Neural cell (in vitro differentiated cells): ENCODE results near the gene CNN3. TPM values are rescaled to one million over a fixed set of nuclear protein-coding genes. Genes with fewer than 3 reads are reported as not detected.

Experiments
- H2AFZ ChIP-seq: fragments of 200-600, 300-800 bp; sonication (generic), shearing (Covaris generic); 2 replicates; pipeline ENCODE4 v1.6.0; 2014; ENCODE audit warnings: low read depth, mild to moderate bottlenecking, antibody characterized with exemption, low read length, moderate library complexity
- H3F3A ChIP-seq: fragments of 200-600 bp; shearing (Covaris generic); 2 replicates; pipeline ENCODE4 v1.6.1; 2016; ENCODE audit warnings: mild to moderate bottlenecking, moderate library complexity, mixed read lengths, antibody characterized with exemption, low read length; ENCODE audit not compliant: insufficient read depth, poor library complexity, severe bottlenecking
- H3K27ac ChIP-seq: fragments of 200-600, 300-800 bp; sonication (generic), shearing (Covaris generic); 2 replicates; pipeline ENCODE4 v1.5.1; 2014; ENCODE audit warnings: mild to moderate bottlenecking, low read length, moderate library complexity
- H3K27me3 ChIP-seq: fragments of 300-800, 200-600 bp; sonication (generic), shearing (Covaris generic); 2 replicates; pipeline ENCODE4 v1.6.0; 2014; ENCODE audit warnings: mild to moderate bottlenecking, low read depth, low read length, moderate library complexity; ENCODE audit not compliant: insufficient read depth
- H3K36me3 ChIP-seq: fragments of 300-800, 200-600 bp; sonication (generic), shearing (Covaris generic); 2 replicates; pipeline ENCODE4 v1.5.1; 2014; ENCODE audit warnings: mild to moderate bottlenecking, antibody characterized with exemption, low read length, moderate library complexity; ENCODE audit not compliant: insufficient read depth
- H3K4me2 ChIP-seq: fragments of 300-800, 200-600 bp; sonication (generic), shearing (Covaris generic); 2 replicates; pipeline ENCODE4 v1.6.0; 2014; ENCODE audit warnings: mild to moderate bottlenecking, low read length
- H3K4me3 ChIP-seq: fragments of 300-800, 200-600 bp; sonication (generic), shearing (Covaris generic); 2 replicates; pipeline ENCODE4 v1.5.1; 2014; ENCODE audit warnings: mild to moderate bottlenecking, low read length, moderate library complexity
- H3K79me2 ChIP-seq: fragments of 200-600 bp; shearing (Covaris generic); replicated peaks from 2 replicates; pipeline ENCODE4 v1.6.0; 2014; ENCODE audit warnings: mild to moderate bottlenecking, low read length, moderate library complexity; ENCODE audit not compliant: insufficient read depth
- H3K9ac ChIP-seq: fragments of 300-800, 200-600 bp; sonication (generic), shearing (Covaris generic); 2 replicates; pipeline ENCODE4 v1.6.1; 2016; ENCODE audit warnings: mild to moderate bottlenecking, low read length, mixed read lengths
- H3K9me2 ChIP-seq: fragments of 200-600 bp; shearing (Covaris generic); 2 replicates; pipeline ENCODE4 v1.6.1; 2016; ENCODE audit warnings: mild to moderate bottlenecking, low read length, mixed read lengths; ENCODE audit not compliant: insufficient read depth
- H3K9me3 ChIP-seq: fragments of 200-600, 300-800 bp; sonication (generic), shearing (Covaris generic); 2 replicates; pipeline ENCODE4 v1.6.1; 2016; ENCODE audit warnings: mild to moderate bottlenecking, mixed run types, low read length, moderate library complexity, mixed read lengths
- H4K20me1 ChIP-seq: fragments of 200-600 bp; shearing (Covaris generic); 2 replicates; pipeline ENCODE4 v1.6.1; 2016; ENCODE audit warnings: mild to moderate bottlenecking, mixed run types; ENCODE audit not compliant: insufficient read depth
- CTCF ChIP-seq: fragments of 450-650 bp; IDR thresholded peaks from 2 replicates; pipeline ENCODE4 v1.5.1; 2014; ENCODE audit warnings: antibody characterized with exemption, mild to moderate bottlenecking, moderate library complexity; ENCODE audit not compliant: poor library complexity, severe bottlenecking
- EP300 ChIP-seq: fragments of 450-650 bp; conservative IDR thresholded peaks from 2 replicates; pipeline ENCODE4 v1.6.1; 2014; ENCODE audit warnings: antibody characterized with exemption, mild to moderate bottlenecking, moderate library complexity; ENCODE audit not compliant: poor library complexity, severe bottlenecking
- EZH2 ChIP-seq: fragments of 200-600, 300-800 bp; shearing (Covaris generic), sonication (generic); IDR thresholded peaks from 2 replicates; pipeline ENCODE4 v1.6.1; 2014; ENCODE audit warnings: antibody characterized with exemption, low read length, borderline replicate concordance, mild to moderate bottlenecking; ENCODE audit not compliant: insufficient read depth, poor library complexity, severe bottlenecking
- MXI1 ChIP-seq: fragments of 450-650 bp; conservative IDR thresholded peaks from 2 replicates; pipeline ENCODE4 v1.6.1; 2014; ENCODE audit warnings: antibody characterized with exemption, mild to moderate bottlenecking; ENCODE audit not compliant: poor library complexity, severe bottlenecking
- POLR2AphosphoS5 ChIP-seq: IDR thresholded peaks from 2 replicates; pipeline ENCODE4 v1.6.1; 2012
- RAD21 ChIP-seq: fragments of 450-650 bp; conservative IDR thresholded peaks from 2 replicates; pipeline ENCODE4 v1.6.1; 2014; ENCODE audit warnings: antibody characterized with exemption, mild to moderate bottlenecking, moderate library complexity
- REST ChIP-seq: IDR thresholded peaks from 2 replicates; pipeline ENCODE4 v1.6.1; 2012; ENCODE audit warnings: borderline replicate concordance
- SMC3 ChIP-seq: fragments of 450-650 bp; conservative IDR thresholded peaks from 2 replicates; pipeline ENCODE4 v1.6.1; 2014; ENCODE audit warnings: antibody characterized with exemption, mild to moderate bottlenecking, moderate library complexity; ENCODE audit not compliant: poor library complexity
- TAF1 ChIP-seq: IDR thresholded peaks from 2 replicates; pipeline ENCODE4 v1.6.1; 2012; ENCODE audit warnings: low read depth
- polyA plus RNA-seq: library from polyadenylated mRNA; depleted of rRNA; stranded (reverse); fragments of >200 nt; gene quantifications from 2 replicates; pipeline ENCODE4 v1.2.3, GENCODE V29; 2014

The CNN3 gene
- polyA plus RNA-seq, 1 donor from 2014 or later = 106 TPM

GRCh38 chr1:94952539-94952938 lies 25.6 kb upstream of the CNN3 start:
- Histone ChIP-seq H2AFZ (no peak overlapping the region), H3K79me2 (no peaks in the 10 kb centered on the region), H3K9ac (no peak overlapping the region), H3K9me3 (no peaks in the 10 kb centered on the region), H3K4me2 (no peak overlapping the region), H3K27me3 (no peaks in the 10 kb centered on the region), H3K27ac (no peak overlapping the region), H3F3A (no peaks in the 10 kb centered on the region), H3K9me2 (no peaks in the 10 kb centered on the region), H3K4me3 (no peak overlapping the region), H4K20me1 (no peaks in the 10 kb centered on the region), H3K36me3 (no peaks in the 10 kb centered on the region)
- TF ChIP-seq REST = no peak
- no peak for TF ChIP-seq EZH2

- Histone ChIP-seq H4K20me1 (no peaks in the 10 kb centered on the region), H3K9me3 (no peaks in the 10 kb centered on the region), H3F3A (no peaks in the 10 kb centered on the region), H3K9me2 (no peaks in the 10 kb centered on the region), H2AFZ (no peak overlapping the region), H3K4me2 (no peak overlapping the region), H3K9ac (no peak overlapping the region), H3K36me3 (no peaks in the 10 kb centered on the region), H3K27me3 (no peaks in the 10 kb centered on the region), H3K27ac (no peak overlapping the region), H3K4me3 (no peak overlapping the region), H3K79me2 (no peaks in the 10 kb centered on the region)
- TF ChIP-seq CTCF (no peak), RAD21 (no peak), EP300 (no peak), MXI1 (no peak), EZH2 (no peak), POLR2AphosphoS5 (no peak), TAF1 (no peak), REST (no peak), SMC3 (no peak)
Observed at GRCh38 chr1:94951509-94952208, 24.7 kb upstream of the CNN3 start.
